Ectodermal cell (in vitro differentiated cells): ENCODE results near the gene TCEA2.
"Not testable (repeated sequence)": the region's sequence is repeated elsewhere in the genome, so short reads cannot be mapped to it uniquely, and the experiment has no call there.

ENCODE experiments used
- H3K27ac ChIP-seq: 2 replicates; pipeline ENCODE4 v1.7.0; 2013; ENCODE audit warnings: mild to moderate bottlenecking, low read depth, low read length; ENCODE audit not compliant: insufficient read depth, poor library complexity, severe bottlenecking
- H3K27me3 ChIP-seq: 2 replicates; pipeline ENCODE4 v1.7.0; 2013; ENCODE audit warnings: mild to moderate bottlenecking, low read length; ENCODE audit not compliant: insufficient read depth, control insufficient read depth, poor library complexity, severe bottlenecking
- H3K36me3 ChIP-seq: one replicate; pipeline ENCODE4 v1.7.0; 2013; ENCODE audit warnings: low read length; ENCODE audit not compliant: control insufficient read depth, insufficient read depth
- H3K4me1 ChIP-seq: one replicate; pipeline ENCODE4 v1.7.0; 2013; ENCODE audit warnings: low read length; ENCODE audit not compliant: control insufficient read depth, insufficient read depth
- H3K4me3 ChIP-seq: 2 replicates; pipeline ENCODE4 v1.7.0; 2013; ENCODE audit warnings: low read depth, low read length, control low read depth; ENCODE audit not compliant: insufficient read depth
- H3K9me3 ChIP-seq: 2 replicates; pipeline ENCODE4 v1.7.0; 2013; ENCODE audit warnings: mild to moderate bottlenecking, low read length, moderate library complexity; ENCODE audit not compliant: control insufficient read depth
- WGBS, 2 experiments: methylation state at CpG; one replicate each; pipeline ENCODE4 v1.1.7; 2013; ENCODE audit warnings: missing lambda C conversion rate in 2 of 2; 5-methylcytosine and 5-hydroxymethylcytosine counted together

The TCEA2 gene

DNA sequence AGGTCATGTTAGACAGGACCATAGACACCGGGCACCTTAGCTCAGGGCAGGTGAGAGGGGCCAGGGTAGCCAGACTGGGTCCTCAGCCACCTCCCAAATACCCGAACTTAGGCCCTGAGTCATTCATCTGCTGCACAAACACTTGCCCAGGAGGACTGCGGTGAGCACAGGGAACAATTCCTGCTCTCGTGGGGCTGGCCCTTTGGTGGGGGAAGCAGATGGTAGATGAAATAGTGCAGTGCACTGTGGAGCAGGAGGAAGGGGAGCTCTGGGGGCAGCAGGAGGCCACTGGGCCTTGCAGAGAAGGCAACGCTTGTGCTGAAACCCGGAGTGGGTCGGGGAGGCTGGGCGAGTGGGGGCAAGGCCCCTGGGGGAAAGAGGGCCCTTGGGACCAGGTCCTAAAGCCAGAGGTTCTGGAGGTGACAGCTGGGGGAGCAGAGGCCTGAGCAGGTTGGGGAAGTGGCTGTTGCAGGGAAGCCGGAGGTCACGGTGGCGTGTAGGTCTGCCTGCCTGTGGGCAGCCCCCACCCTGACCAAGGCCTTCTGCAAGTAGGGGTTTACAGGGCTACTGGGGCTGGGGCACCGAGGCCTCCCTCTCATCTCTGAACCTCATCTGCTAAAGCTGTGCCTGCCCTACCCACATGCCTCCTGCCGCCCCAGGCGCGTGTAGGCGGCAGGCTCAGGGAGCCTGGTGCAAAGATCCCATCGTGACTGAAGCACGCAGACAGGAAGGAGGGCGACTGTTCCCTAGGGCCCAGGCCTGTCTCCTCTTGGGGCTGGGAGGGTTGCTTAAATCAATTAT lies 49.0 kb downstream of the TCEA2 start:
- no peaks in the 10 kb centered on the region for H3K36me3 ChIP-seq
- no peaks in the 10 kb centered on the region for H3K9me3 ChIP-seq
- no peak overlapping the region for H3K4me3 ChIP-seq
- 91% methylated on average over 19 of the region's 19 CpGs for WGBS, 2 experiments
- H3K27me3 ChIP-seq: no peaks in the 10 kb centered on the region
- H3K4me1 ChIP-seq: no peaks in the 10 kb centered on the region
- no peak overlapping the region for H3K27ac ChIP-seq

- no peaks in the 10 kb centered on the region for H3K36me3 ChIP-seq
- no peaks in the 10 kb centered on the region for H3K9me3 ChIP-seq
- no peak overlapping the region for H3K27ac ChIP-seq
- H3K4me1 ChIP-seq: no peaks in the 10 kb centered on the region
- no peaks in the 10 kb centered on the region for H3K27me3 ChIP-seq
- WGBS, 2 experiments: 94% methylated on average over 18 of the region's 18 CpGs
- H3K4me3 ChIP-seq: no peak overlapping the region
These were observed 49.9 kb downstream of the TCEA2 start for GRCh38 chr20:64112691-64113443.

GRCh38 chr20:64113444-64113775 lies 50.4 kb downstream of the TCEA2 start:
- H3K36me3 ChIP-seq: no peaks in the 10 kb centered on the region
- no peaks in the 10 kb centered on the region for H3K27me3 ChIP-seq
- H3K9me3 ChIP-seq: no peaks in the 10 kb centered on the region
- no peaks in the 10 kb centered on the region for H3K4me1 ChIP-seq
- no peak overlapping the region for H3K4me3 ChIP-seq
- 85 to 89% methylated on average over 6 of the region's 6 CpGs for WGBS, 2 experiments
- no peak overlapping the region for H3K27ac ChIP-seq

DNA sequence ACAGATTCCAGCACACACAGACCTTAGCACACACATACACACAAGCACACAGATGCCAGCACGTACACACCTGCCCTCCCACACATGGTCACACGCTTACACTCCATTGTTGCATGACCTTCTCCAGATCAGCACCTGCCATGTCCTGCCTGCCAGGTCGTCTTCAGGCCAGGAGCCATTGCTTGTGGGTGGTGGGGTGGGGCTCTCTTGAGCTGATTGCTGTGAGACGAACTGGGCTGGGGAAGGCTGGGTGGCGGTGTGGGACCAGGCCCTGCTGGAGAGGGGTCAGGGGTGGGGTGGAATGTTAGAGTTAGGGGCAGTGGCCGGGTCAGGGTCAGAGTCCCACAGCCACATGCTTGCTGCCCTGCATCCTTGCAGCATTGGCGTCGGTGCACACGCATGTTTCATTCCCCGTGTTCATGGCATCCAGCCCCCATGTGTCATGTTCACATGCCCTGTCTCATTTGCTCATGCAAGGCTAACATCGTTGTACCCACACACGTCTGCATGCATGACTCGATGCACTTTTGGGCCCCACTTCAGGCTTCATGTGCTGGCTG lies 50.9 kb downstream of the TCEA2 start:
- H3K27ac ChIP-seq: no peak overlapping the region
- no peaks in the 10 kb centered on the region for H3K36me3 ChIP-seq
- no peaks in the 10 kb centered on the region for H3K9me3 ChIP-seq
- no peak overlapping the region for H3K4me3 ChIP-seq
- no peaks in the 10 kb centered on the region for H3K4me1 ChIP-seq
- H3K27me3 ChIP-seq: no peaks in the 10 kb centered on the region
- 92 to 93% methylated on average over 13 of the region's 13 CpGs for WGBS, 2 experiments

- 90 to 91% methylated on average over 14 of the region's 14 CpGs for WGBS, 2 experiments
- Histone ChIP-seq H3K9me3 (no peaks in the 10 kb centered on the region), H3K4me1 (no peaks in the 10 kb centered on the region), H3K27me3 (no peaks in the 10 kb centered on the region), H3K27ac (no peak overlapping the region), H3K4me3 (no peak overlapping the region), H3K36me3 (no peaks in the 10 kb centered on the region)
These were observed 51.5 kb downstream of the TCEA2 start for GRCh38 chr20:64114356-64114971.

- Histone ChIP-seq H3K4me1 (no peaks in the 10 kb centered on the region), H3K27ac (no peak overlapping the region), H3K4me3 (no peak overlapping the region), H3K36me3 (no peaks in the 10 kb centered on the region), H3K27me3 (no peaks in the 10 kb centered on the region), H3K9me3 (no peaks in the 10 kb centered on the region)
- WGBS, 2 experiments: 83 to 85% methylated on average over 14 of the region's 14 CpGs
These were observed 52.3 kb downstream of the TCEA2 start for GRCh38 chr20:64115171-64115911.

- Histone ChIP-seq H3K4me3 (no peak overlapping the region), H3K9me3 (no peaks in the 10 kb centered on the region), H3K27ac (no peak overlapping the region), H3K36me3 (no peaks in the 10 kb centered on the region), H3K4me1 (no peaks in the 10 kb centered on the region), H3K27me3 (no peaks in the 10 kb centered on the region)
- 93 to 94% methylated on average over 21 of the region's 21 CpGs for WGBS, 2 experiments
These were observed 53.0 kb downstream of the TCEA2 start for GRCh38 chr20:64116016-64116415.

DNA sequence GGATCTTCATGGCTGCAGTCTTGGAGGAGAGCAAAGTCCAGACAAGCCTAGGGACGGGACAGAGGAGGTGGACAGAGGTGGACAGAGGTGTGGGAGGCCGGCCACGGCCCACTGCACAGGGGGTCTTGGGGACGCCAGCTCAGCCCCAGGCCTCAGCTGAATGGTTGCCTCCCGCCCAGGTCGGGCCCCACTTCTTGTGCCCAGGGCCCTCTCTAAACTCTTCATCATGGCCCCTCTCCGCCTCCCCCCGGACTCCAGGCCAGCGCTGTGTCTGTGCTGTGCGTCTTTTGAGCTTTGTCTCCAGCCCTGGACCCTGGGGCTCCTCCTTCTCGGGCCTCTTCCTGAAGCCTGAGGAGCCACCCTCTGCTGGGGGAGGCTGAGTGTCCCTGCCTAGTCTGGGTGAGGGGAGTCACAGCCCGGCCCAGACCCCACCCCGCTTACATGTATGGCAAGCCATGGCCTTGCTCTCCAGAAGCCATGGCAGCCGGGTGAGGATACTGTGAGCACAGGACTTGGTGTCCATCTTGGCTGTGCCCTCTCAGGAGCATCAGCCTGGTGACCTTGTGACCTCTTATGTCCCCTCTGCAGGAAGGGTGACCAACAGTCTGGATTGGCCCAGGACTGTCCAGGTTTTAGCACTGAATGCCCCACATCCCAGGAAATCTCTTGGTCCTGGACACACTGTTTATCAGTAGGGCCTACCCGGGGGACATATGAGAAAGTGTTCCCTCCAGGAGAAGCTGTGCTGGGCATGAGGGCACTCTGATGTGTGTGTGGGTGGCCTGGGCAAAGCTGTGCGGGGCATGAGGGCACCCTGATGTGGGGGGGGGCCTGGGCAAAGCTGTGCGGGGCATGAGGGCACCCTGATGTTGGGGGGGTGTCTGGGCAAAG lies 53.8 kb downstream of the TCEA2 start:
- H3K27ac ChIP-seq: no peak overlapping the region
- H3K27me3 ChIP-seq: no peaks in the 10 kb centered on the region
- 86 to 88% methylated on average over 16 to 17 of the region's 17 CpGs for WGBS, 2 experiments
- H3K4me3 ChIP-seq: no peak overlapping the region
- no peaks in the 10 kb centered on the region for H3K4me1 ChIP-seq
- no peaks in the 10 kb centered on the region for H3K36me3 ChIP-seq
- H3K9me3 ChIP-seq: no peaks in the 10 kb centered on the region

GRCh38 chr20:64117432-64117777 lies 54.4 kb downstream of the TCEA2 start:
- 89 to 98% methylated on average over 3 of the region's 6 CpGs for WGBS, 2 experiments
- not testable (repeated sequence) for H3K36me3 ChIP-seq, H3K27me3 ChIP-seq, H3K27ac ChIP-seq, H3K9me3 ChIP-seq, H3K4me1 ChIP-seq, H3K4me3 ChIP-seq
